NCI-H345 treated with DMSO at 0.1 percent for 48 hours (cell line): ENCODE data around the gene EEA1.

Source experiments
- DNase-seq: peaks from one replicate; lab custom pipeline; 2025; ENCODE audit not compliant: unreplicated experiment; lab: John Stamatoyannopoulos, UW

The EEA1 gene

GRCh38 chr12:92890601-92891106, 38.4 kb downstream of the EEA1 start:
- DNase-seq: no peak

GRCh38 chr12:92886131-92886530, 43.0 kb downstream of the EEA1 start:
- DNase-seq: no peak

DNA sequence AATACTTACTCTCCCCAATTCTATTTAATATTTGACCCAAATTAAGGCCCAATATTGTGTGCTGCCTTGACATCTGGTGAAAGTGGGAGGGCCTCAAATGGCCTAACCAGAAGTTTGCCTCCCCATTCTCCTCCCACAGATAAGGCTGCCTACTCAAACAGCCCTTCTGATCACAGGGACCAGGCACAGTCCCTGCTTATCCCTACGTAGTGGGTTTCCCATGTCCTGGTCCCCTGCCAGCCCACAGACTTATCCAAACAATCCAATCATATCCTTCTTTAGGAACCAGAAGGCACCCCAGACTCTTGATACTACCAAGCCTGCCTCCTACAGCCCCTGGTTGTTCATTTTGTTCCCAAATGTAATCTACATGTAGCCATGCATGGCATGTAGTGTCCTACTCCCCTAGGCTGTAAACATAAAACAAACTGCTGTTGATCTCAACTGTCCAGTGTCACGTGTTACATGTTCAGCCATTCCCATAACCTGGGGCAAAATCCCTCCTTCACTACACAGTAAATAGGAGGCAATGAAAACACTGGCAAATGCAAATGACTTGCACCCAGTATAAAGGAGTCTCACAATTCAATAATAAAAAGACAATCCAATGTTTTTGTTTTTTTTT, 49.3 kb downstream of the EEA1 start:
- DNase-seq: no peak

- DNase-seq: no peak
Measured at GRCh38 chr12:92877904-92878303, 51.2 kb downstream of the EEA1 start.

DNA sequence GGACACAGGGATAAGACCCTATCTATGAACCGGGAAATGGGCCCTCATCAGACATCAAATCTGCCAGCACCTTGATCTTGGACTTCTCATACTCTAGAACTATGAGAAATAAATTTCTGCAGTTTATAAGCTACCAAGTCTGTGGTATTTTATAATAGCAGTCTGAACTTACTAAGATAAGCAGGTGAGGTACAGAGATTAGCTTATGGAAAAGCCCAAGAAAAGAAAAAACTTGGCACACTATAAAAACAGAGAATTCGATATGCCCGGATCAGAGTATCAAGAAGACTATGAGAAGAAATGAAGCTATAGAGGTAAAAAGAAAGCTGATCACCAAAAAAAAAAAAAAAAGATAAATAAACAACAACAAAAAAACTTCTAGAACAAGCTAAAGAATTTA, 52.6 kb downstream of the EEA1 start:
- DNase-seq: no peak

DNA sequence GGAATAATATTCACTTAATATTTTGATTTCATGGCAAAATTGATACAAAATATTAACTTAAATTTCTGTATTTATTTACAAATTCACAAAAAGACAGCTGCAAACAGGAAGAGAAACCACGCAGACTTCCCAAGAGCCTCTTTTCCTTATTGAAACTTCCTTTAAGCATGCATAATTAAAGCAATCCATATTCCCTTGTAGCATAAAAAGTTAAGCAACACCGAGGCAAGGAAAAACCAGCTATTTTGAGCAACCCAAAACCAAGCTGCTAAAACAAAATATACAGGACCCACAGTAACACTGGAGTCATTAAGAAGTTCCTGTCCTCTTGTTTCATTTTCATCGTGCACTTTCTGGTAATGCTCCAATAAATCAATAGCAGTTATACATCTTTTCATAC, 58.0 kb downstream of the EEA1 start:
- no peak for DNase-seq

DNA sequence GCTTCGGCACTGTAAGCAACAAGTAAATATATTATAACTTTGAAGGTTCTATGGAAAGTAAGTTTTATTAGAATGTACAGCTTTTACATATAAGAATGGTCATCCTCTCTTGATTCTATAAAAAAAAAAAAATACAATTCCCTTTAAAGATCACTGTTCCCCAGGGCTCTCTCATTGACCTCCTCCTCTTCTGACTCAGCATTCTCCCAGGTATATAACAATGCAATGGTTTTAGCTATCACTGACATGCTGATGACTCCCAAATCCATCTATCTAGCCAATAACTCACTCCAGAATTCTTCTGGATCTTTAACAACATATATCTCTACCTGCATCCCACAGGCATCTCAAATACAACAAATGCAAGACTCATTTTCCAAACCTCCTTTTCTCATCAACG, 62.7 kb downstream of the EEA1 start:
- no peak for DNase-seq

GRCh38 chr12:92863251-92863650, 65.8 kb downstream of the EEA1 start:
- DNase-seq: no peak

DNA sequence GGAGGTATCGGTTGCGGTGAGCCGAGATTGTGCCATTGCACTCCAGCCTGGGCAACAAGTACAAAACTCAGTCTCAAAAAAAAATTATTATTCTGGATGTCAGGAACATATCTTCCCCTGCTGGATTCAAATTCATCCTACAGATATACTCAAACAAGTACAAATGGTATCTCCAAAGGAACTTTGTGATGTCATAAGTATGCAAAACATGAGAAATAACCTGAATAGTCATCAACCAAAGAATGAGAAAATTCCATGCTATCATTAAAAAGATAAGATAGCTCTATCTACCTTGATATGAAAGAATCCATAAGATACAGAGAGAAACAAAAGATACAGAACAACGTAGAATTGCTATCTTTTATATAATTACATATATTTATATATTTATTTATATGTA, 67.7 kb downstream of the EEA1 start:
- no peak for DNase-seq

GRCh38 chr12:92860521-92860920, 68.6 kb downstream of the EEA1 start:
- DNase-seq: no peak

GRCh38 chr12:92859650-92860386, 69.3 kb downstream of the EEA1 start:
- DNase-seq: peak; percentile 77

- no peak for DNase-seq
Measured at GRCh38 chr12:92857818-92858217, 71.3 kb downstream of the EEA1 start.

- no peak for DNase-seq
Measured at GRCh38 chr12:92854344-92854743, 74.8 kb downstream of the EEA1 start.

DNA sequence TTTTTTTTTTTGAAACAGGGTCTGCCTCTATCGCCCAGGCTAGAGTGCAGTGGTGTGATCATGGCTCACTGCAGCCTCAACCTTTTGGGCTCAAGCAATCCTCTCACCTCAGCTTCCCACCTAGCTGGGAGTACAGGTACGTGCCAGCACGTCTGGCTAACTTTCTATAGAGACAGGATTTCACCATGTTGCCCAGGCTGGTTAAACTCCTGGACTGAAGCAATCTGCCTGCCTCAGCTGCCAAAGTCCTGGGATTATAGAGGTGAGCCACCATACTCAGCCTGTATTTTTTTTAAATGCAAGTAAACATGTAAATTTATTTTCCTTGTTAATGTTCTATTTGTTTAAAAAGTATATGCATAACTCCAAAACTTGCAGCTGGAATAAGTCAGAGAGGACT, 80.4 kb downstream of the EEA1 start:
- no peak for DNase-seq

DNA sequence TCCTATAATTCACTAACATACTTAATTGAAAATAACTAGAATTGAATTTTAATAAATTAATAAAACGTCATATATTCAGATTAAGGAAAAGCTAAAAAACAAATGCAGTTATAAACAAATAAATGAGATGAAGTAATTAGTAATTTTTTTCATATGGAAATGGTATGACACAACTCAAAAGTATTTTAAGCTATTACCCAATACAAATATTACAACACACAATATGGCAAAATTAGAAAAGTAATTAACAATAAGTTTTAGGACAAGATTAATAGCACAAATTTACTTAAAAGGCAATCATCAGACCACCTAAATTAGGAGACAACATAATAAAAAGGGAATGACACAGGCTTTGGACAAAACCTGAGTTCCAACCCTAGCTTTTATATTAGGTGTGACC, 81.7 kb downstream of the EEA1 start:
- no peak for DNase-seq

DNA sequence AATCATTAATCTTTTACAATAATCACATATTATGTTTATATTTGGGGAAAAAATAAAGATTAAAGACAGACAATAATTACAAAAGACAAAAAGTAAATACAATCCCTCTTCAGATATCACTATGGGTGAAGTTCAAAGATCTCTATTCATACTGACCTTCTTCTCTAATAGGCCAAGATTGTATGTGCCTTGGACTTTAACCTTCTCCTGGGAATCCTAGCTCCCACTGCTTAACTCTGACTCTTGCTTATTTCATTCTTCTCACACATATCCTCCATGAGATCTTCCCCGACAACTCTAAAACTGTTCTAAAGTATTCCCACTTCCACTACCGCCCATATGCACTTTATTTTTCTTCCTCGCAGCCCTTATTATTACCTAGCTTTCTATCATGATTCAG, 83.8 kb downstream of the EEA1 start:
- DNase-seq: no peak

- no peak for DNase-seq
Measured at GRCh38 chr12:92844151-92844763, 84.8 kb downstream of the EEA1 start.

DNA sequence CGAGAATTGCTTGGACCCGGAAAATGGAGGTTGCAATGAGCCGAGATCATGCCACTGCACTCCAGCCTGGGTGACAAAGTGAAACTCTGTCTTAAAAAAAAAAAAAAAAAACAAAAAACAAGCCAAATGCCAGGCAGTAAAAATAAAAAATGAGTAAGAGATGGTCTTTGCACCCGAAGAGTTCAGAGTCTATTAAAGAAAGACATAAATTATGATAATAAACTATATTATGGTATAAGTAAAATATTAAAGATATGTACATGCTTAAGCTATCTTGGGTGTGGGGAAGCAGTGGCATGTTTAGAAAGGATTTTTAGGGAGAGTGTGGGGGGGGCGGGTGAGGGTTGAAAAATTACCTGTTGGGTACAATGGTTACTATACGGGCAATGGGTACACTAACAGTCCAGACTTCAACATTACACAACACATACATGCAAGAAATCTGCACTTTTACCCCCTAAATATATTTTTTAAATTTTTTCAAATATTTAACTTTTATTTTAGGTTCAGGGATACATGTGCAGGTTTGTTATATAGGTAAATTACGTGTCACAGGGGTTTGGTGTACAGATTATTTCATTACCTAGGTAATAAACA, 99.3 kb downstream of the EEA1 start:
- no peak for DNase-seq

DNA sequence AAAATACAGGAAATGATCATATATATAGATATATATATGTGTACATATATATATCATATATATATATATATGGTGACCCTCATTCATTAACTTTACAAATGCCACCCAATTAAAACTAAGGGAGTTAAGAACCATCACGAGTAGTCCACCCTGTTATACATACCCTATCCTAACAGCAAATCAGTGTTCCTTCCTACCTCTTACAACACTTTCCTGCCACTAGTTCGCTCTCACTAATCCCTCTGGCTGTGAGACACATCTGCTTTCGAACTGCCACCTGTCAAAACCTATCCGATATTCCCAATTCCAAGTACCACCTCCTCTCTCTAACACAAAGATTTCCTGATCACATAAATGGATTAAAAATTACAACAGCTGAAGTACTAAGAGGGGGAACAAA, 100.5 kb downstream of the EEA1 start:
- DNase-seq: no peak

GRCh38 chr12:92827836-92828431, 101.2 kb downstream of the EEA1 start:
- DNase-seq: no peak

GRCh38 chr12:92821142-92821541, 108.0 kb downstream of the EEA1 start:
- no peak for DNase-seq

GRCh38 chr12:92814584-92814983, 114.5 kb downstream of the EEA1 start:
- DNase-seq: no peak
